NOMO-1 treated with DMSO at 0.1 percent for 48 hours (cell line): ENCODE measurements around the gene DGKQ.

Experiments
- DNase-seq: peaks from one replicate; lab custom pipeline; 2025; ENCODE audit not compliant: unreplicated experiment; lab: John Stamatoyannopoulos, UW

Gene DGKQ

DNA sequence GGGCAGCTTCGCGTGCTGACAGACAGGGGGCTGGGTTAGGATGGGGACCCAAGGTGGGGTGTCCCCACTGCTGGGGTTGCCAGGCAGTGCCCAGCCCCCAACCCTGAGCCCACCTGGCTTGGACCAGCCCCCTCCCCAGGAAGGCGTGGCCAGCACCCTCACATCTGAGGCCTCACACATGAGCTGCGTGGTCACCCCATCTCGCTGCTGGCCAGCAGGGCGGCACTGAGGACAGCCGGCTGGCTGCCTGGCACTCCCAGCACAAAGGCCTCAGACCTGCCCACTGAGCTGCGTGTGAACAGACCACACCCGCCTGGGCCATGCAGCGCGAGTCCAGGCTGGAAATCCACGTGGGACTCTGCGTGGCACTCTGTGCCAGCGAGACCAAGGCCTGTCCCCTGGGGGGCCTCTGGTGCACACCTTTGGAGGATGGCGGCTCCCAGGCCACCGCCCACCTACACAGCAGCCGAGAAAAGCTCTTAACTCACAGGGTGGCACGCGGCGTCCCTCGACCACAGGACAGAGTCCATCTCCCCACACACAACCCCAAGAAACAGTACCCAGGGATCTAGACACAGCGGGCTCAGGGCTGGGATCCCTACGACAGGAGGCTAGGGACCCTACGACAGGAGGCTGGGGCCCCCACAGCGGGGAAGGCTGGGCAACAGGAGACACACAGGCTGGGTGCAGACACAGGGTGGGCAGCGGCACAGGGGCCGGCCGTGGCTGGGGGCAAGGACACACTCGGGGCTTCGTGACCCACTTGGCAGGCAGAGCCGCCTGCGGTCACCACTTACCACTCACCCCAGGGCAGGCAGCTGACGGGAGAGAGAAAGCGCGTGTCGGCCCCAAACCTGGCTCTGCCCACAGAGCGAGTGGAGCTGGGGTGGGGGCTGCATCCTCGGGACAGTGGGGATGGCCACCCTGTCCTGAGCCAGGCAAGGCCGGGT, 9.8 kb downstream of the DGKQ start:
- DNase-seq = no peak

DNA sequence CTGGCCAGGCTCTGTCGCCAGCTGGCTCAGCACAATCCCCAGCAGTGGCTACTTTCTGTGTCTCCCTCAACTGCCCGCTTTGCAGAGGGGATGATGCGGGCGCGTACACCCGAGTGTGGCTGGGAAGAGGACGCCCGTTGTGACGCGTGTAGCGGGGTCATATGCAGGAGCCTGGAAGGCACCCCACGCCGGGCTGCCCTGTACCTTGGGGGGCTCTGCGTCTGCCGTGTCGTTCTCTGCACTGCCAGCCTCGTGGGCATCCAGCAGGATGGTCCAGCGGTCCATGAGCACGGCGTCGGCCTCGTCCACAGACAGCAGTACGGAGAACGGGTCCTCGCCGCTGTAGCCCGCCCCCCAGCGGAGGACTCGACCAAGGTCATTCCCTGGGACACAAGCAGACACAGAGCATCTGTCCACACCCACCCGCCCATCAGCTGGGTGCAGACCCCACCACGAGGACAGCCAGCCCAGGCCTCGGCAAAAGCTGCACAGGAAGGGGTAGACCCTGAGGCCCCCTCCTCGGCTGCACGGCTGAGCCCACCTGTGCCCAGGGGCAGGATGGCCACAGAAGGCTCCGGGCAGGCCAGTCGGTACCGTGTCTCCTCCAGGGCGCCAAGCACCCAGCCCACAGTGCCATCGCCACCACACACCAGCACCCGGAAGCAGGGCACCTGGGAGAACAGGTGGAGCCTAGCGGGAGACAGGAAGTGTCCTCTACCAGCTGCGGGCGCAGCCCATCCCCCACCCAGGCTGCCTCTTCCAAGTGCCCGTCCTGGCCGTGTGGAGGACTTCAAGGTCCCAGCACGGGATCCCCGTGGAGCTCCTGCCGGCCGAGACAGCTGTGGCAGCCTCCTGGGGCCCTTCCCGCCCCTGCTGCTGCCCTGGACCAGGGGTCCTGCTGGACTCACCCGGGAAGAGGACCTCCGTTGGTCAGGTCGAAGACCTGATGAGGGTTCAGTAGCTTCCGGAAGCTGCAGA, 10.8 kb downstream of the DGKQ start:
- no peak for DNase-seq

DNA sequence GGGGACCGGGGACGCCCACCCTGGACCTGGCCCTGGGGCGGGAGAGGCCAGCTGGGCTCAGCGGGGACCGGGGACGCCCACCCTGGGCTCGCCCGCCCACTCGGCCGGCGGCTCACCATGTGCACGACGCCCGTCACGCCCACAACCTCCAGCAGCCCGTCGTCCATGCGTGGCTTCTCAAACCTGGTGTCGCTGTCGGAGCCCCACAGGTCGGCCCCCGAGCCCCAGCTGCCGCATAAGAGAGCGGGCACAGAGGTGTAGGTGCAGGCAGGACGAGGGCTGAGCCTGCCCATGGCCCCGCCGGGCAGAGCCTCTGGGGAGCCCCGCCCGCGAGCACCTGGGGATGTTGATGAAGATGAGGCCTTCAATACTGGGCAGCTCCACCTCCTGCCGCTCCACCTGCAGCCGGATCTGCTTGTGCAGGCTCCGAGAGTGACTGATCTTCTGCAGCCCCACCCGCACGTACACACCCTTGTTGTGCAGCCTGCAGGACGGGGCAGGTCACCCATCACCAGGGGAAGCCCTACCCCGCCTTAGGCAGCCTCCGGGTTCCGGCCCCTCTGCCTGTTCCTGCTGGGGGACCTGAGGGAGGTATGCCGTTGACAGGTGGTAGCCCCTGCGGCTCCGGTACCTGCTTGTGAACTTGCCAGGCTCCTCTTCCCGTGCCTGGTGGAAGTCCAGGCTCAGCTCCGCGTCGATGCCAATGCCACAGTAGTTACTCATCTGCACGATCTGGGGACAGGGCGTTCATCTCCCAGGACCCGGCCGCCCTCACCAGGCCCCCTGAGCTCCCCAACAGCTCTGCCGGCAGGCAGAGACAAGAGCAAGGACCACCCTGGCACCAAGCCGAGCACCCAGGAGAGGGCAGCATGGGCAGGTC, 11.8 kb downstream of the DGKQ start:
- DNase-seq = no peak

DNA sequence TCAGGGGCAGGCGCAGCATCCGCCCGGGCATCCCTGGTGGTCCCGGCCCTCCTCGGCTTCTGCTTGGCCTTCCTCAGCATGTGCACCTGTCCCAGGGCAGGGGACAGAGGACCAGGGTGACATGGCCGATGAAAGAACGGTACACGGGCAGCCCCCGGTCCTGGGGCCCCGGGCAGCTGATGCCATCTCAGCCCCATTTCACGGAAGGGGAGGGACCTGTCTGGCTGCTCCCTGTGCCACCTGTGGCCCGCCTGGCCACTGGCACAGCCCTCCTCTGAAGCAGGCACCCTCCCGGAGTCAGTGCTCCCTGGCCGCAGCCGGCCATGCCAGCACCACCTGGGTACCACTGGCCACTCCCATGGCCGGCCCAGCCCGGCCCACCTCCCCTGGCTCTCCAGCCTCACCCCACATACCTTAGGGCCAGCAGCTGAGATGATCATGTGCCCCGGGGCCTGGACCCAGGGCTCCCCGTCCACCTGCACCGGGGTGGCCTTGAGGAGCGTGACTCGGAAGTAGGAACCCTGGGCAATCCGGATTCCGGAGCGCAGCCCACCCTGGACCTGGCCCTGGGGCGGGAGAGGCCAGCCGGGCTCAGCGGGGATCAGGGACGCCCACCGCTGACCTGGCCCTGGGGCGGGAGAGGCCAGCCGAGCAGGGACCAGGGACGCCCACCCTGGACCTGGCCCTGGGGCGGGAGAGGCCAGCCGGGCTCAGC, 12.6 kb downstream of the DGKQ start:
- no peak for DNase-seq

DNA sequence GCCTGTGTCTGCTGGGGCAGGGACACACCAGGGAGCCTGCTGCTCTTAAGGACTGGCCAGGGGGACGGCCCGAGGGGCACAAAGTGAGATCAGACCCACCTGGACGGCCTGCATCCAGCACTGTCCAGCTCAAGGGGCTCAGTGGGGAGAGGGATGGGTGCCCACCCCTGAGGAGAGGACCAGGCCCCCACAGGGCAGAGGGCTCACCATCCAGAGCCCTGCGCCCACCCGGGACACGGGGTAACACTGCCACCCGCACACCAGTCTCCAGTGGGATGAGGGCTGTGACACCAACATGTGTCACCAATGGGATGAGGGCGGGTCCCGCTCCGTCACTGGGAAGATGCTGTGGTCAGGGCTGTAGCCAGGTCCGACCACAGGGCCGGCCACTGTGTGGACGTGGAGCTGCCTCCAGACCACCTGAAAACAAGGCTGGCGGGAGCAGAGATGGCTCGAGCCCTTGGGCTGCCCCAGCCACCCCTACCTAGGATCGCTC, 13.2 kb downstream of the DGKQ start:
- no peak for DNase-seq

DNA sequence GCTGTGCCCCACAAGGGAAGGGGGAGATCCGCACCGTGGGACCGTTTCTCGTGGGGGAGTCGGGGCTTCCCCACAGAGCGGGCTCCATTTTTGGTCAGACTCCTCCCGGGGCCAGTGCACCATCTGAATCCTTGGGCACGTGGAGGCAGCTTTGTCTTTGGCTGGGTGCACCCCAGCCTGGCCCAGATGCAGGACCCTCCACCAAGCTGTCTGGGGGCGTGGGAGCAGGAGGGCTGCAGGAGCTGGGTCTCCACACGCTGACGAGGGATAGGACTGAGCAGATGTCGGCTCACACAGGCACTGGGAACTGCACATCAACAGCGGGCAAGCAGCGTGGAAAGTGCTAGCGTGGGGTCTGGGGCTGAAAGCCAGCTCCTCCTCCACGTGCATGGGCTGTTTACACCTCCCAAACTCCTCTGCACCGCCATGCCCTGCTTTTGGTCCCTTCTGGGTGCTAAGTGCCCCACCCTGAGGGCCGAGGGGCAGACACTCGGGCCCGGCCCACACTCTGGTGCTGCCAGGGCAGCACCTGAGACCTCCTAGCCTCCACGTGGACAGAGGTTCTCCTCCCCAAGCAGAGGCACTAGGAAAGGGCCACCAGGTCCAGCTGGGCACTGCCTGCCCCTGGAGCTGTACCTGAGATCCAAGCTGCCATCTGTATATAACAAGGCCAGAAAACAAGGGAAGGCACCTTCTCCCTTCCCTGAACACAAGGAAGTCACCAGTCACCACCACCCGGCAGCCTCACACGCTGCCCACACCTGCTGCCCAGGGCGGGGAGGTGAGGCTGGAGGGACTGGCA, 13.8 kb downstream of the DGKQ start:
- DNase-seq = no peak

DNA sequence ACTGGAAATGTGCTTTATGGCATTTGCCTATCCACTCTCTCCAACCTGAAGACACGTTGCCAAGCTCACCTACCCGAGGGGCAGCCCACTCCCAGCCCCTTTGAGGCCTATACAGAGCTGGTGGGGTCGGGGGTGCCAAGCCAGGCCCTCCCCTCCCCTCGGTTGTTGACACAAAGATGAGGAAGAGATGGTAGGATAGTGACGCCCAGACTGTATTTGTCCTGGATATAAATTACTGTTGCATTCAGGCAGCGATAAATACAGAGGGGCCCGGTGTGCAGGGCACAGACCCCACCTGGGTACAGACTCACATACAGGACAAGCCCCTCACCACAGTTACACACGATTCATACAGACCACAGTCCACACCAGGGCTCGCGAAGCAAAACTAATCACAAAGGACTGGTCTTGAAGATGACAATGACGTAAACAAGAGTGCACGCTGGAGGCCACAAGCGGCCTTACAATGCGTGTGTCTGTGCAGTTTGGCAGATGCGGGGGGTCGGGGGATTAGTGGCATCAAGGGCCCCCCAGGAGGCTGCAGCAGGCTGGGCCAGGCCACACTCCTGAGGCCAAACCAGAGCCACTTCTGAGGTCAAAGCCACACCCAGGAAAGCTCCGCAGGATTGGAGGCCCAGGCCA, 14.6 kb downstream of the DGKQ start:
- no peak for DNase-seq

DNA sequence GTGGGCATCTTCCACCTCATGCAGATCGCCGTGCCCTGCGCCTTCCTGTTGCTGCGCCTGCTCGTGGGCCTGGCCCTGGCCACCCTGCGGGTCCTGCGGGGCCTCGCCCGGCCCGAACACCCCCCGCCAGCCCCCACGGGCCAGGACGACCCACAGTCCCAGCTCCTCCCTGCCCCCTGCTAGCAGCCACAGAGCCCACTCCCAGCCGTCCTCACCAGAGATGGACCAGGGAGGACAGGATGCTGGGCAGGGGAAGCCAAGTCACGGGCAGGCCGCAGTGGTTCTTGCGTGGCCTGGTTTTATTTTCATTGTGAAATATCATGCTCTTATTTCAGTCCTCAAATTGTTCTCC, 15.1 kb downstream of the DGKQ start:
- DNase-seq = no peak

DNA sequence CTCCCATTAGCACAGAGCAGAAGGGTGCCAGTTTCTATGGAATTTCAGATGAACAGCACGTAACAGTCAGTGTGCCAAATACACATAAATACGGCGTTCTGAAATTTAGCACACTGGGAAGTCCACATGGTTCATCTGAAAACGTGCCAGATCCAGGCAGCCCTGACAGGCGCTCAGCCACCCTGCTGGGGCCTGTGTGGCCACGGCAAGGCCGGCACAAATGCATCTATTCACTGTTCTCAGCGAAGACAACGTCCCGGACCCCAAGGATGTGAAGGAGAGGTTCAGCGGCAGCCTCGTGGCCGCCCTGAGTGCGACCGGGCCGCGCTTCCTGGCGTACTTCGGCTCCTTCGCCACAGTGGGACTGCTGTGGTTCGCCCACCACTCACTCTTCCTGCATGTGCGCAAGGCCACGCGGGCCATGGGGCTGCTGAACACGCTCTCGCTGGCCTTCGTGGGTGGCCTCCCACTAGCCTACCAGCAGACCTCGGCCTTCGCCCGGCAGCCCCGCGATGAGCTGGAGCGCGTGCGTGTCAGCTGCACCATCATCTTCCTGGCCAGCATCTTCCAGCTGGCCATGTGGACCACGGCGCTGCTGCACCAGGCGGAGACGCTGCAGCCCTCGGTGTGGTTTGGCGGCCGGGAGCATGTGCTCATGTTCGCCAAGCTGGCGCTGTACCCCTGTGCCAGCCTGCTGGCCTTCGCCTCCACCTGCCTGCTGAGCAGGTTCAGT, 15.6 kb downstream of the DGKQ start:
- no peak for DNase-seq

DNA sequence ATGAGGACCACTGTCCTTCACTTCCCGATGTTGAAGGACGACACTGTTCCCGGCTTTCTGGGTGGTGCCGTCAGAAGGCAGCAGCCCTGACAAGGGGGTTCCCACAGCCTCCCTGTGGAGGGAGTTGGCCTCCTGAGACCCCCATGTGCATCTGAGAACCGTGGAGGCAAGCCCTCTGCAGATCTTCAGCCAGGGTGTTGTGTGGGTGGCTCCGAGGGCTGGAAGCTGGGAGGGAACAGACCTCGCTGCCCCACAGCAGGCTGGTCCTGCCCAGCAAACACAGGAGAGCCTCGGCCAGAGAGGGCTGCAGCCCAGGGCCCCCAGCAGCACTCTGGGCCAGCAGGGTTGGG, 16.2 kb downstream of the DGKQ start:
- no peak for DNase-seq

DNA sequence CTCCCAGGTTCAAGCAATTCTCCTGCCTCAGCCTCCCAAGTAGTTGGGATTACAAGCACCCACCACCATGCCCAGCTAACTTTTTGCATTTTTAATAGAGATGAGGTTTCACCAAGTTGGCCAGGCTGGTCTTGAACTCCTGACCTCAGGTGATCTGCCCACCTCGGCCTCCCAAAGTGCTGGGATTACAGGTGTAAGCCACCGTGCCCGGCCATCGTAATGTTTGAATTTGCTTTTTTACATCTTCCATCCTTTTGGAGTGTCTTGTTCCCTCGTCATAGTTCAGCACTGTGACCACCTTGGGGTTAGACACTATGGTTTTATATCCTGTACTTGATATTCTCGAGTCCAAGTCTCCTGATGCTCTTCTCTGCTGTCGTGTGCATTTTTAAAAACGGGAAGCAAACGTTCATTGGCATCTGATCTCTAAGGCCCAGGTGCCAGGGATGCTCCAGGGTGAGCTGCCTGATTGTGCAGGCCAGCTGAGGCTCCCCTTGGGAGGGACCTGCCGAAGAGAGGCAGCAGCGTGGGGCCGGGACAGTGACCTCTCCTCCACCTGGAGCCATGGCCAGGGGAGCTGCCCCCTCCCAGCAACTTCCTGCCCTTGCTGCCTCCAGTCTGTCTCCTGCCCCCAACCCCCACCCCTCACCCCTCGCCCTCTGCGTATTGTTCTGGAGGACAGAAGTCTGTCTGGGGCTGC, 16.7 kb downstream of the DGKQ start:
- DNase-seq = no peak

DNA sequence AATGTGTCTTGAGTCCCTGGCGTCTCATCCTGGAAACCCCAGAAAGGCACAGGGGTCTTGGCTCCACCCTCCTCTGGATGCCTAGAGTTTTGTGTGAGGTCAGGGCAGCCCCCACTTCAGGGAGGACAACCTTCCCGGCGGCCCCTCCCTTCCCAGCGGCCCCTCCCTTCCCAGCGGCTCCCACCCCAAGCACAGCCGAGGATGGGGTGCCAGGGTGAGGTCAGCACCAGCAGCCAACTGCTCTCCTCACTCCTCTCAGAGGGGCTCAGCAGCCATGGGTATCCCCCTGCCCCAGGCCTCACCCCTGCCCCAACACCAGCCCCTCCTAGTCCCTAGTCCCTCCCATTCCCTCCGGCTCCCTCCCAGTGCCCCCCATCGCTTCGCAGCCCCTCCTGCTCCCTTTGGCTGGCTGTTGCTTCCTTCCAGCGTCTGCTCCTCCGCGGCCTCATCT, 17.4 kb downstream of the DGKQ start:
- DNase-seq = no peak

DNA sequence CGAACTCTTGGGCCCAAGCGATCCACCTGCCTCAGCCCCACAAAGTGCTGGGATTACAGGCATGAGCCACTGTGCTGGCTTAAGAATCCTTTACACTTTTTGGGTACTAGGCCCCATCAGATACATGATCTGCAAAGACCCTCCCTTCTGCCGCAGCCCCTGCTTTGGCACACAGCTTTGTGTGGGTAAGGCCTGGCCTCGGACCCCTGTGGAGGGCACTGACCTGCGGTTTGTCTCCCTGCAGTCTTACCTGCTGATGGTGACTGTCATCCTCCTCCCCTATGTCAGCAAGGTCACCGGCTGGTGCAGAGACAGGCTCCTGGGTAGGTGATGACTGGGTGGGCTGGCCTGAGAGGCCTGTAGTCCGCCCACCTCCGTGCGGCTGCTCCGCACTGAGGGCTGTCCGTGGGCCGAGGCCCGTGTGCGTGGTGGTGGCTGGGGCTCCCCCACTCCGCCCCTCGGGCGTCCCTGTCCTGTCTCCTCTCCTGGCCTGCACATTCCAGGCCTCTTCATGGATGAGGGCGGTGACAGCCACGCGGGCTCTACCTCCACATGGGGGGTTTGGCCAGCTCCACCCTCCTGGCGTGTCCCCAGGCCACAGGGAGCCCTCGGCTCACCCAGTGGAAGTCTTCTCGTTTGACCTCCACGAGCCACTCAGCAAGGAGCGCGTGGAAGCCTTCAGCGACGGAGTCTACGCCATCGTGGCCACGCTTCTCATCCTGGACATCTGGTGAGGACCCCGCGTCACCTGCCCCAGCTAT, 18.0 kb downstream of the DGKQ start:
- DNase-seq = no peak

DNA sequence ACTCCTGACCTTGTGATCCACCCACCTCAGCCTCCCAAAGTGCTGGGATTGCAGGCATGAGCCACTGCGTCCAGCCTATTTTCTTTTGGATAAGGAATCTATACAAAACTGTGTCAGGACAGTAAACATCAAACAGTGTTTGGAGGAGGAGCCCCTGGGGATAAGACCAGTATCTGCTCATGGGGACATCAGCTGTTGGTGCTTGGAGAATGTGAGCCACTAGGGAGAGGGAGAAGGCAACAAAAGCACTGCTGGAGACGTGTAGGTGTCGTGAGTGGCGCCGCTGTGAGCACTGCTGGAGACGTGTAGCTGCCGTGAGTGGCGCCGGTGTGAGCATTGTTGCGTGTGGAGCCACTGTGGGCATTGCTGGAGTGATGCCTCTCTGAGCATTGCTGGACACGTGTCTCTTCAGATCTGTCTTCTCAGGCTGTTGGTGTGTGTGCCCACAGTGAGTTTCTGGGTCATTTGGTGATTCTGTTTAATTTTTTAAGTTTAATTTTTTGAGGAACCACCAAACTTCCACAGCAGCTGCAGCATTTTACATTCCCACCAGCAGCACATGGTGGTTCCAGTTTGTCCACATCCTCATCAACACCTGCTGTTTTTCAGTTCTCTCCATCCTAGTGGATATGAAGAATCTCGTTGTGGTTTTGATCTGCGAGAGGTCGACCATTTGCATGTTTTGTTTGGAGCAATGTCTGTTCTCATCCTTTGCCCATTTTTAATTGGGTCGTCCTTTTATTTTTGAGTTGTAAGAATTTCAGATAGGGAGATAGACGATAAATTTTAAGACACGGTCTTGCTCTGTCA, 19.0 kb downstream of the DGKQ start:
- DNase-seq = no peak

DNA sequence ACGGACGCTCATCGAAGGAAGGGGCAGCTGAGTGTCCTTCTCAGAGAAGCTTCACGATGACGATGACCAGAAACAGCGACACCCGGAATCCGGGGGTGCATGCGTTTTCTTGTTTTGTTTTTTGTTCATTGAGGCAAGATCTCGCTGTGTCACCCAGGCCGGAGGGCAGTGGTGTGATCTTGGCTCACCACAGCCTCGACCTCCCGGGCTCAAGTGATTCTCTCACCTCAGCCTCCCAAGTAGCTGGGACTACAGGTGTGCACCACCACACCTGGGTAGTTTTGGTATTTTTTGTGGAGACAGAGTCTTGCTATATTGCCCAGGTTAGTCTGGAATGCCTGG, 19.8 kb downstream of the DGKQ start:
- DNase-seq = no peak
